ENCODE results near the gene ATXN3L.

GRCh38 chrX:13271511-13271910, 48.3 kb downstream of the ATXN3L start:
- no peak for TF ChIP-seq EZH2phosphoT487 (conservative IDR thresholded peaks at IDR 0.05; ENCODE audit: low read length)
- TF ChIP-seq, protein P1, sequence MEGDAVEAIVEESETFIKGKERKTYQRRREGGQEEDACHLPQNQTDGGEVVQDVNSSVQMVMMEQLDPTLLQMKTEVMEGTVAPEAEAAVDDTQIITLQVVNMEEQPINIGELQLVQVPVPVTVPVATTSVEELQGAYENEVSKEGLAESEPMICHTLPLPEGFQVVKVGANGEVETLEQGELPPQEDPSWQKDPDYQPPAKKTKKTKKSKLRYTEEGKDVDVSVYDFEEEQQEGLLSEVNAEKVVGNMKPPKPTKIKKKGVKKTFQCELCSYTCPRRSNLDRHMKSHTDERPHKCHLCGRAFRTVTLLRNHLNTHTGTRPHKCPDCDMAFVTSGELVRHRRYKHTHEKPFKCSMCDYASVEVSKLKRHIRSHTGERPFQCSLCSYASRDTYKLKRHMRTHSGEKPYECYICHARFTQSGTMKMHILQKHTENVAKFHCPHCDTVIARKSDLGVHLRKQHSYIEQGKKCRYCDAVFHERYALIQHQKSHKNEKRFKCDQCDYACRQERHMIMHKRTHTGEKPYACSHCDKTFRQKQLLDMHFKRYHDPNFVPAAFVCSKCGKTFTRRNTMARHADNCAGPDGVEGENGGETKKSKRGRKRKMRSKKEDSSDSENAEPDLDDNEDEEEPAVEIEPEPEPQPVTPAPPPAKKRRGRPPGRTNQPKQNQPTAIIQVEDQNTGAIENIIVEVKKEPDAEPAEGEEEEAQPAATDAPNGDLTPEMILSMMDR (IDR thresholded peaks at IDR 0.05; ENCODE audit: insufficient read depth, low read length, poor library complexity, severe bottlenecking): no peak

Measured in SU-DHL-6 (cell line).